Posterior vena cava (tissue), 2 donors: ENCODE measurements around the gene RBFOX2. TPM values are rescaled to one million over a fixed set of nuclear protein-coding genes. Genes with fewer than 3 reads are reported as not detected.

Experiments
- DNase-seq: peaks from one replicate; pipeline ENCODE4 v3.0.0-alpha.2; 2020; ENCODE audit warnings: low spot score
- intact Hi-C, 2 donors: fragments of 100-400 bp; cut with DNase I; formaldehyde crosslinking; loops; one replicate each; pipeline versions ENCODE4 v1.14.1 to v1.14.2; 2022 to 2023
- total RNA-seq, 2 donors: library from RNA; stranded (reverse); fragmentation: NEBNext Ultra II Directional; extraction: Animal tissue kit (Norgen Biotek cat#: 25700); gene quantifications; one replicate each; pipeline ENCODE4 v1.2.1, GENCODE V29; 2021
- donor health status: DM: yes; HTN: yes; CAD: no.
- donor health status: DM: yes; HTN: yes; CAD: no.

Gene RBFOX2
- total RNA-seq, 2 donors from 2014 or later: 114 to 124 TPM

- intact Hi-C loops: no loop called here
- DNase-seq: no peak
Observed at GRCh38 chr22:35893698-35894097, 134.9 kb downstream of the RBFOX2 start.

GRCh38 chr22:35892192-35892591 is 136.4 kb downstream of the RBFOX2 start:
- intact Hi-C loops: no loop called here
- no peak for DNase-seq

- no peak for DNase-seq
- intact Hi-C loops: no loop called here
Observed at GRCh38 chr22:35891442-35891841, 137.2 kb downstream of the RBFOX2 start.

GRCh38 chr22:35889071-35889470 is 139.6 kb downstream of the RBFOX2 start:
- intact Hi-C loops: no loop called here
- DNase-seq: no peak

GRCh38 chr22:35888181-35888870 is 140.3 kb downstream of the RBFOX2 start:
- no peak for DNase-seq
- intact Hi-C loops: no loop called here

GRCh38 chr22:35887296-35887875 is 141.2 kb downstream of the RBFOX2 start:
- DNase-seq: no peak
- intact Hi-C loops: no loop called here

- intact Hi-C loops: no loop called here
Observed at GRCh38 chr22:35886309-35886708, 142.3 kb downstream of the RBFOX2 start.

GRCh38 chr22:35884529-35884928 is 144.1 kb downstream of the RBFOX2 start:
- DNase-seq: no peak
- intact Hi-C loops: no loop called here

More at GRCh38 chr22:35886309-35886708, 142.3 kb downstream of the RBFOX2 start:
- no peak for DNase-seq

GRCh38 chr22:35883031-35883620 is 145.5 kb downstream of the RBFOX2 start:
- intact Hi-C loops: no loop called here
- DNase-seq: no peak

GRCh38 chr22:35882211-35883030 is 146.2 kb downstream of the RBFOX2 start:
- no peak for DNase-seq
- intact Hi-C loops: no loop called here

- intact Hi-C loops: no loop called here
Observed at GRCh38 chr22:35879351-35879750, 149.3 kb downstream of the RBFOX2 start.

GRCh38 chr22:35873426-35873825 is 155.2 kb downstream of the RBFOX2 start:
- intact Hi-C loops: no loop called here
- DNase-seq: no peak

More at GRCh38 chr22:35879351-35879750, 149.3 kb downstream of the RBFOX2 start:
- DNase-seq: no peak

GRCh38 chr22:35872451-35872850 is 156.2 kb downstream of the RBFOX2 start:
- intact Hi-C loops: no loop called here
- DNase-seq: no peak

GRCh38 chr22:35870517-35871293 is 157.9 kb downstream of the RBFOX2 start:
- intact Hi-C loops: no loop called here
- DNase-seq: no peak

- intact Hi-C loops: no loop called here
- DNase-seq: no peak
Observed at GRCh38 chr22:35868938-35869337, 159.7 kb downstream of the RBFOX2 start.

GRCh38 chr22:35866651-35867050 is 162.0 kb downstream of the RBFOX2 start:
- intact Hi-C loops: no loop called here

GRCh38 chr22:35864545-35865165 is 164.0 kb downstream of the RBFOX2 start:
- intact Hi-C loops: no loop called here
- no peak for DNase-seq

More at GRCh38 chr22:35866651-35867050, 162.0 kb downstream of the RBFOX2 start:
- DNase-seq: no peak

GRCh38 chr22:35863432-35863831 is 165.2 kb downstream of the RBFOX2 start:
- intact Hi-C loops: no loop called here
- DNase-seq: no peak

GRCh38 chr22:35862697-35863096 is 165.9 kb downstream of the RBFOX2 start:
- intact Hi-C loops: no loop called here
- no peak for DNase-seq
